Suprapubic skin (tissue), 4 donors: ENCODE measurements around the gene VEGFD. TPM values are rescaled to one million over a fixed set of nuclear protein-coding genes. Genes with fewer than 3 reads are reported as not detected.

Experiments used
- DNase-seq, 2 donors: peaks; one replicate each; pipeline ENCODE4 v3.0.0-alpha.2; 2019; ENCODE audit warnings: low spot score in 2 of 2
- H3K27ac ChIP-seq: fragments of 200-600 bp; sonication (generic); one replicate; pipeline ENCODE4 v1.5.1; 2019
- H3K27me3 ChIP-seq: fragments of 200-600 bp; sonication (generic); one replicate; pipeline ENCODE4 v1.5.1; 2019
- H3K36me3 ChIP-seq: fragments of 200-600 bp; sonication (generic); one replicate; pipeline ENCODE4 v1.5.1; 2019
- H3K4me1 ChIP-seq: fragments of 200-600 bp; sonication (generic); one replicate; pipeline ENCODE4 v1.5.1; 2019
- H3K4me3 ChIP-seq: fragments of 200-600 bp; sonication (generic); one replicate; pipeline ENCODE4 v1.5.1; 2019; ENCODE audit warnings: mild to moderate bottlenecking
- H3K9me3 ChIP-seq: fragments of 200-600 bp; sonication (generic); one replicate; pipeline ENCODE4 v1.5.1; 2019
- CTCF ChIP-seq, 2 donors: fragments of 200-600 bp in 1 of 2; fragments of 450-650 bp in 1 of 2; sonication (generic) in 1 of 2; IDR thresholded peaks; one replicate each; pipeline ENCODE4 v1.5.1; 2016 to 2019; ENCODE audit warnings: antibody characterized with exemption in 2 of 2, mild to moderate bottlenecking in 1 of 2, moderate library complexity in 1 of 2
- EP300 ChIP-seq: sonication (generic); formaldehyde crosslinking; IDR thresholded peaks from one replicate; pipeline ENCODE4 v1.6.1; 2017; ENCODE audit warnings: antibody characterized with exemption
- POLR2A ChIP-seq, 2 donors: fragments of 450-650 bp; IDR thresholded peaks; one replicate each; pipeline ENCODE4 v1.6.1; 2017; ENCODE audit warnings: antibody characterized with exemption in 2 of 2, mild to moderate bottlenecking in 2 of 2, moderate library complexity in 2 of 2
- POLR2AphosphoS5 ChIP-seq, 3 donors: sonication (generic); formaldehyde crosslinking; IDR thresholded peaks; one replicate each; pipeline ENCODE4 v1.6.1; 2017; ENCODE audit warnings: antibody characterized with exemption in 3 of 3
- WGBS: methylation state at CpG from one replicate; pipeline ENCODE4 v1.1.5; 2018; 5-methylcytosine and 5-hydroxymethylcytosine counted together
- total RNA-seq, 4 donors: library from RNA; depleted of rRNA; stranded (reverse); fragments of >200 nt; gene quantifications; one replicate each; pipeline ENCODE4 v1.1.0, GENCODE V29; 2016

Gene VEGFD
- total RNA-seq, 4 donors from 2014 or later, result 0.76 to 1.7 (median 1.2) TPM; not detected in 1

DNA sequence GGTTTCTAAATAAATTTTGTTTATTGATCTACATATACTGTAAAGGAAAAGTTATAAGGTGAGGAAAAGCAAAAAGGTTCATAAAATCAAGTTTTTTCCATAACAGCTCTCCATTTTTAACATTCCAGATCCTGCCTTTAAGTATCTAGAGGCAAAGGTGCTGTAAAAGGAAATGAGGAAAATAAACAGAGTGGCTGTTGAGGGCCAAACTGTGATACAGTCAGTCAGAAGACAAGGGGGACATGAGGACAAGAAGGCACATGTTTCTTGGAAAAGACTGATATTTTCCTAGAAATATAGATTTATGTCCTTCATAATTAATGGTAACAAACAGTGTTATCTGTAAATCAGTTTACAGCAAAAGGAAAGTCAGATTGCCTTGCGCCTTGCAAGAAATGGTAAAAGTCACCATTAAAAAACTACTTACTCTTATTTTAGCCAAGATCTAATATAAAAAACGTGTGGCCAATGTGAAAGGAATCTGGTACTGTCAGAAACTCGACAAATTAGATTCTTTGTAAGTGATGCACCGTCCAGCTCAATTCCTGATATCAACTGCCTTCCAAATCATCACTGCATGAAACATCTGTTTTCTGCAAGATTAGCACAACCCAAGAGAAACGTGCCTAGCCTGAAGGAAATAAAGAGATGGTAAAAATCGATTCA lies 34.0 kb upstream of the VEGFD start:
- H3K9me3 ChIP-seq, result no peaks in the 10 kb centered on the region
- 37% methylated on average over 6 of the region's 6 CpGs for WGBS
- TF ChIP-seq CTCF (IDR thresholded peaks at IDR 0.05) (no peak), EP300 (no peak), POLR2A (IDR thresholded peaks at IDR 0.05) (no peak), POLR2AphosphoS5 (IDR thresholded peaks at IDR 0.05) (no peak)
- no peaks in the 10 kb centered on the region for H3K4me1 ChIP-seq
- no peak for DNase-seq
- H3K27ac ChIP-seq, result no peak overlapping the region
- no peaks in the 10 kb centered on the region for H3K27me3 ChIP-seq
- H3K4me3 ChIP-seq, result no peak overlapping the region
- H3K36me3 ChIP-seq, result no peaks in the 10 kb centered on the region

- WGBS, result 79% methylated on average over 10 of the region's 10 CpGs
- no peaks in the 10 kb centered on the region for H3K36me3 ChIP-seq
- H3K4me3 ChIP-seq, result no peak overlapping the region
- H3K4me1 ChIP-seq, result no peaks in the 10 kb centered on the region
- H3K27me3 ChIP-seq, result no peaks in the 10 kb centered on the region
- DNase-seq, result no peak
- TF ChIP-seq POLR2A (IDR thresholded peaks at IDR 0.05), result no peak
- TF ChIP-seq EP300, result no peak
- no peak for TF ChIP-seq CTCF (IDR thresholded peaks at IDR 0.05)
- TF ChIP-seq POLR2AphosphoS5 (IDR thresholded peaks at IDR 0.05), result no peak
- no peaks in the 10 kb centered on the region for H3K9me3 ChIP-seq
- H3K27ac ChIP-seq, result no peak overlapping the region
Measured at GRCh38 chrX:15416133-15416993, 32.1 kb upstream of the VEGFD start.

GRCh38 chrX:15413101-15413500 lies 28.9 kb upstream of the VEGFD start:
- TF ChIP-seq EP300 (no peak), CTCF (IDR thresholded peaks at IDR 0.05) (no peak), POLR2AphosphoS5 (IDR thresholded peaks at IDR 0.05) (no peak), POLR2A (IDR thresholded peaks at IDR 0.05) (no peak)
- Histone ChIP-seq H3K9me3 (no peaks in the 10 kb centered on the region), H3K4me1 (no peaks in the 10 kb centered on the region), H3K4me3 (no peak overlapping the region), H3K27me3 (no peaks in the 10 kb centered on the region), H3K27ac (no peak overlapping the region), H3K36me3 (no peaks in the 10 kb centered on the region)
- DNase-seq, result no peak
- WGBS, result 78% methylated on average over 6 of the region's 6 CpGs

DNA sequence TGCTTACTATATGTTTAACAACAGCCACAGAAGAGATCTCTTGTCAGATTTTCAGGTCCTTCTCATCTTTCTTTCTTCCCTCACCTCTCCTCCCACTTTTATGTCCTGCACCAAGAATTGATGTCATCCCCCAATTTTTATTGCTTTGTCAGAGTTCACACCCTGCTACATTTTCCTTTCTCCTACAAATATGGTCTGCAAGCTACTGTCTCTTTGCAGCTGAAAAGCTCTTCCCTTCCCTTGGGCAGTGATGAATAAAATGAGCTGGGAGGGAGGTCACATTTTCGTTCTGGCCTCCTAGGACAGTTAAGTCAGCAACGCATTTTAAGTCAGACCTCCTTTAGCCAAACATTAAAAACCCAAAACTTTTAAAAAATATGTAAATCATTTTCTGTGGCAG lies 26.7 kb upstream of the VEGFD start:
- no peak for DNase-seq
- 52% methylated on average over 2 of the region's 2 CpGs for WGBS
- Histone ChIP-seq H3K27ac (no peak overlapping the region), H3K27me3 (no peaks in the 10 kb centered on the region), H3K4me1 (peaks cover under 1% of the 10 kb centered on the region), H3K4me3 (no peak overlapping the region), H3K36me3 (no peaks in the 10 kb centered on the region), H3K9me3 (no peaks in the 10 kb centered on the region)
- TF ChIP-seq POLR2AphosphoS5 (IDR thresholded peaks at IDR 0.05) (no peak), CTCF (IDR thresholded peaks at IDR 0.05) (no peak), POLR2A (IDR thresholded peaks at IDR 0.05) (no peak), EP300 (no peak)

- no peak for DNase-seq
- TF ChIP-seq POLR2A (IDR thresholded peaks at IDR 0.05) (no peak), CTCF (IDR thresholded peaks at IDR 0.05) (no peak), EP300 (no peak), POLR2AphosphoS5 (IDR thresholded peaks at IDR 0.05) (no peak)
- peaks cover 6% of the 10 kb centered on the region for H3K4me1 ChIP-seq
- no peaks in the 10 kb centered on the region for H3K27me3 ChIP-seq
- H3K27ac ChIP-seq, result no peak overlapping the region
- H3K4me3 ChIP-seq, result no peak overlapping the region
- no peaks in the 10 kb centered on the region for H3K36me3 ChIP-seq
- H3K9me3 ChIP-seq, result no peaks in the 10 kb centered on the region
Measured at GRCh38 chrX:15410430-15410829, 26.2 kb upstream of the VEGFD start.
